Measurements from ENCODE around the gene CEP72.

DNA sequence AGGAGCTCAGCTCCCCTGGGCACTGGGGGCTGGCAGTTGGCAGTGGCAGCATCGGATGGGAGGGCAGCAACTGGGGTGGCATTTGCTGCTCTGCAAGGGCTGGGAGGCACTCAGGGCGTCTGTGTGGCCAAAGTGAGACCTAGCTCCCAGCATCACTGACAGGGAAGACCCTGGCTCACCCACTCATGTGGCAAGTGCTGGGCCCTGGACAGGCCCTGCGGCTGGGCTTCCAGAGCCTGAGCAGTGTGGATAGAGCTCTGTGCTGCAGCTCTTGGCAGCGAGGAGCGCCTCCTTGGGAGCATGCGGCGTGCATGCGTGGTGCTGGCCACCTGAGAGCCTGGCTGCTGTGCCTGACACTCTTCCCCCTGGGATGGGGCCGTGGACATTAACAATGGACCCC is 10.2 kb downstream of the CEP72 start:
- TF ChIP-seq SMC3 (IDR thresholded peaks at IDR 0.05; ENCODE audit: low read depth, low read length) (no peak), CTCF (IDR thresholded peaks at IDR 0.05) (no peak), YY1 (IDR thresholded peaks at IDR 0.05; ENCODE audit: low read depth) (no peak), CHD2 (IDR thresholded peaks at IDR 0.05; ENCODE audit: low read length, partially characterized antibody) (no peak), NRF1 (IDR thresholded peaks at IDR 0.05; ENCODE audit: low read depth, low read length) (no peak), RAD21 (IDR thresholded peaks at IDR 0.05; ENCODE audit: low read length) (no peak), GABPA (IDR thresholded peaks at IDR 0.05; ENCODE audit: low read depth) (no peak), RCOR1 (IDR thresholded peaks at IDR 0.05; ENCODE audit: low read length) (no peak), TEAD4 (IDR thresholded peaks at IDR 0.05; ENCODE audit: borderline replicate concordance, insufficient read depth) (no peak), MAX (IDR thresholded peaks at IDR 0.05; ENCODE audit: low read depth) (no peak)
- TF ChIP-seq, protein P1, sequence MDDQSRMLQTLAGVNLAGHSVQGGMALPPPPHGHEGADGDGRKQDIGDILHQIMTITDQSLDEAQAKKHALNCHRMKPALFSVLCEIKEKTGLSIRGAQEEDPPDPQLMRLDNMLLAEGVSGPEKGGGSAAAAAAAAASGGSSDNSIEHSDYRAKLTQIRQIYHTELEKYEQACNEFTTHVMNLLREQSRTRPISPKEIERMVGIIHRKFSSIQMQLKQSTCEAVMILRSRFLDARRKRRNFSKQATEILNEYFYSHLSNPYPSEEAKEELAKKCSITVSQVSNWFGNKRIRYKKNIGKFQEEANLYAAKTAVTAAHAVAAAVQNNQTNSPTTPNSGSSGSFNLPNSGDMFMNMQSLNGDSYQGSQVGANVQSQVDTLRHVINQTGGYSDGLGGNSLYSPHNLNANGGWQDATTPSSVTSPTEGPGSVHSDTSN (IDR thresholded peaks at IDR 0.05): no peak
- TF ChIP-seq, protein P2, sequence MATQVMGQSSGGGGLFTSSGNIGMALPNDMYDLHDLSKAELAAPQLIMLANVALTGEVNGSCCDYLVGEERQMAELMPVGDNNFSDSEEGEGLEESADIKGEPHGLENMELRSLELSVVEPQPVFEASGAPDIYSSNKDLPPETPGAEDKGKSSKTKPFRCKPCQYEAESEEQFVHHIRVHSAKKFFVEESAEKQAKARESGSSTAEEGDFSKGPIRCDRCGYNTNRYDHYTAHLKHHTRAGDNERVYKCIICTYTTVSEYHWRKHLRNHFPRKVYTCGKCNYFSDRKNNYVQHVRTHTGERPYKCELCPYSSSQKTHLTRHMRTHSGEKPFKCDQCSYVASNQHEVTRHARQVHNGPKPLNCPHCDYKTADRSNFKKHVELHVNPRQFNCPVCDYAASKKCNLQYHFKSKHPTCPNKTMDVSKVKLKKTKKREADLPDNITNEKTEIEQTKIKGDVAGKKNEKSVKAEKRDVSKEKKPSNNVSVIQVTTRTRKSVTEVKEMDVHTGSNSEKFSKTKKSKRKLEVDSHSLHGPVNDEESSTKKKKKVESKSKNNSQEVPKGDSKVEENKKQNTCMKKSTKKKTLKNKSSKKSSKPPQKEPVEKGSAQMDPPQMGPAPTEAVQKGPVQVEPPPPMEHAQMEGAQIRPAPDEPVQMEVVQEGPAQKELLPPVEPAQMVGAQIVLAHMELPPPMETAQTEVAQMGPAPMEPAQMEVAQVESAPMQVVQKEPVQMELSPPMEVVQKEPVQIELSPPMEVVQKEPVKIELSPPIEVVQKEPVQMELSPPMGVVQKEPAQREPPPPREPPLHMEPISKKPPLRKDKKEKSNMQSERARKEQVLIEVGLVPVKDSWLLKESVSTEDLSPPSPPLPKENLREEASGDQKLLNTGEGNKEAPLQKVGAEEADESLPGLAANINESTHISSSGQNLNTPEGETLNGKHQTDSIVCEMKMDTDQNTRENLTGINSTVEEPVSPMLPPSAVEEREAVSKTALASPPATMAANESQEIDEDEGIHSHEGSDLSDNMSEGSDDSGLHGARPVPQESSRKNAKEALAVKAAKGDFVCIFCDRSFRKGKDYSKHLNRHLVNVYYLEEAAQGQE (IDR thresholded peaks at IDR 0.05; ENCODE audit: low read depth, low read length): no peak
- TF ChIP-seq, protein P3, sequence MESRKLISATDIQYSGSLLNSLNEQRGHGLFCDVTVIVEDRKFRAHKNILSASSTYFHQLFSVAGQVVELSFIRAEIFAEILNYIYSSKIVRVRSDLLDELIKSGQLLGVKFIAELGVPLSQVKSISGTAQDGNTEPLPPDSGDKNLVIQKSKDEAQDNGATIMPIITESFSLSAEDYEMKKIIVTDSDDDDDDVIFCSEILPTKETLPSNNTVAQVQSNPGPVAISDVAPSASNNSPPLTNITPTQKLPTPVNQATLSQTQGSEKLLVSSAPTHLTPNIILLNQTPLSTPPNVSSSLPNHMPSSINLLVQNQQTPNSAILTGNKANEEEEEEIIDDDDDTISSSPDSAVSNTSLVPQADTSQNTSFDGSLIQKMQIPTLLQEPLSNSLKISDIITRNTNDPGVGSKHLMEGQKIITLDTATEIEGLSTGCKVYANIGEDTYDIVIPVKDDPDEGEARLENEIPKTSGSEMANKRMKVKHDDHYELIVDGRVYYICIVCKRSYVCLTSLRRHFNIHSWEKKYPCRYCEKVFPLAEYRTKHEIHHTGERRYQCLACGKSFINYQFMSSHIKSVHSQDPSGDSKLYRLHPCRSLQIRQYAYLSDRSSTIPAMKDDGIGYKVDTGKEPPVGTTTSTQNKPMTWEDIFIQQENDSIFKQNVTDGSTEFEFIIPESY (IDR thresholded peaks at IDR 0.05; ENCODE audit: borderline replicate concordance, low read depth): no peak
- TF ChIP-seq, protein P4, sequence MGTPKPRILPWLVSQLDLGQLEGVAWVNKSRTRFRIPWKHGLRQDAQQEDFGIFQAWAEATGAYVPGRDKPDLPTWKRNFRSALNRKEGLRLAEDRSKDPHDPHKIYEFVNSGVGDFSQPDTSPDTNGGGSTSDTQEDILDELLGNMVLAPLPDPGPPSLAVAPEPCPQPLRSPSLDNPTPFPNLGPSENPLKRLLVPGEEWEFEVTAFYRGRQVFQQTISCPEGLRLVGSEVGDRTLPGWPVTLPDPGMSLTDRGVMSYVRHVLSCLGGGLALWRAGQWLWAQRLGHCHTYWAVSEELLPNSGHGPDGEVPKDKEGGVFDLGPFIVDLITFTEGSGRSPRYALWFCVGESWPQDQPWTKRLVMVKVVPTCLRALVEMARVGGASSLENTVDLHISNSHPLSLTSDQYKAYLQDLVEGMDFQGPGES (IDR thresholded peaks at IDR 0.05; ENCODE audit: low read depth, low read length): no peak

Data from SK-N-SH (cell line).